HG02938 (cell line): ENCODE results near the gene RNF133.
"Not testable (repeated sequence)": the region's sequence is repeated elsewhere in the genome, so short reads cannot be mapped to it uniquely, and the experiment has no call there.

Experiments used
- ATAC-seq: cut with Tn5 transposase; IDR thresholded peaks from one replicate; pipeline ENCODE4 v1.9.1; 2021; ENCODE audit warnings: mild to moderate bottlenecking, moderate library complexity; ENCODE audit not compliant: unreplicated experiment

The RNF133 gene

DNA sequence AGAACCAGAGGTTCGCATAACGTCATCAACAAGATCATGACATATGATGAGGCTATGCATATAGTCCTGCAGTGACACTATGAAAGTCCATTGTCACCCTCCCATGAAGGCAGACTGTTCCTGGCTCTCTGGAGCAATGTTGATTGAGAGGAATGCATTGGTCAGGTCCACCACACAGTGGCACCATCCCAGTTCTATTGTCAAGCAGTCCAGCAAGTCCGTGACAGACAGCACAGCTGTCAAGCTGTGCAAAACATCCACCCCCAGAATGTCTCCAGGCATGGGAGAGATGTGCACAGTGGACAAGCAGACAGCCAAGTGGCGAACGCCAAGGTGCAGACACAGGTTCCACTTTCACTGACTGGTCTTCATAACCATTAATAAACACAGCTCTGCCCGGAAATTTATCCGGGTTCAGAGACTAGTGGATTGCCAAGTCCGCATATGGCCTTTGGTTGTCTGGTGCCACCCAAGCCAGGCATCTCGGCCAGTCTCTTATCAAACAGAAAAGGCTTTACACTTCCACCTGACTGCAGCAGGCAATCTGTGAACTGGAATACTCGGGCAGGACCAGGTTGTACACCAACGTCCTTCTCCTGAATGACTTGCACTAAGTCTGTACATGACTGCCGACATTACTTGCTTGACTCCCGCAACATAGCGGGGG is 7.2 kb downstream of the RNF133 start:
- no peak for ATAC-seq

- no peak for ATAC-seq
Observed at GRCh38 chr7:122689346-122690109, 9.4 kb downstream of the RNF133 start.

DNA sequence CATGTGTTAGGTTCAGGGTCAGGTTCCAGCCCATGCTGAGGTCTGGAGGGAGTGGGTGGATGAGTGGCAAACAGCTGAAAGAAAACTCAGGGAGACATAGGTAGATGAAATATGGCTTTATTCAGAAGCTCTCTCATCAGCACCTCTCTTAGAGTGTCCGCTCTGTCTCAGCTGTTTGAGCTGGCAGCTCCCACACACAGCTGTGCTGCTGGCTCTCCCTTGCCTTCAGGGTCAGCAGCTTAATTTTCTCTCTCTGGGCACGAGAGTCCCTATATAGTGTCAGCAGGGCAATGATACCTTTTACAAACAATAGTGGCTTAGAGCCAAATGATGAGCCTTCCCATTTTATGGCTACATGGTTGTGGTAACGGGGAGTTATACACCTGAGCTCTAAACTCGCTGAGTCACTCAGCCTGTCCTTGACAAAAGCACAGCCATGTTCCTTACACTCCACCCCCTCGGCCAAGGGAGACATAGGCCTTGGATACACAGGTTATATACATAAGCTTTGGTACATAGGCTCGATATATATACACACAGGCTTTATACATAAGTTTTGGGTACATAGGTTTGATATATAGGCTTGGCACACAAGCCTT is 10.4 kb downstream of the RNF133 start:
- no peak for ATAC-seq

GRCh38 chr7:122686360-122686878 is 12.5 kb downstream of the RNF133 start:
- no peak for ATAC-seq

- no peak for ATAC-seq
Observed at GRCh38 chr7:122684504-122684903, 14.4 kb downstream of the RNF133 start.

DNA sequence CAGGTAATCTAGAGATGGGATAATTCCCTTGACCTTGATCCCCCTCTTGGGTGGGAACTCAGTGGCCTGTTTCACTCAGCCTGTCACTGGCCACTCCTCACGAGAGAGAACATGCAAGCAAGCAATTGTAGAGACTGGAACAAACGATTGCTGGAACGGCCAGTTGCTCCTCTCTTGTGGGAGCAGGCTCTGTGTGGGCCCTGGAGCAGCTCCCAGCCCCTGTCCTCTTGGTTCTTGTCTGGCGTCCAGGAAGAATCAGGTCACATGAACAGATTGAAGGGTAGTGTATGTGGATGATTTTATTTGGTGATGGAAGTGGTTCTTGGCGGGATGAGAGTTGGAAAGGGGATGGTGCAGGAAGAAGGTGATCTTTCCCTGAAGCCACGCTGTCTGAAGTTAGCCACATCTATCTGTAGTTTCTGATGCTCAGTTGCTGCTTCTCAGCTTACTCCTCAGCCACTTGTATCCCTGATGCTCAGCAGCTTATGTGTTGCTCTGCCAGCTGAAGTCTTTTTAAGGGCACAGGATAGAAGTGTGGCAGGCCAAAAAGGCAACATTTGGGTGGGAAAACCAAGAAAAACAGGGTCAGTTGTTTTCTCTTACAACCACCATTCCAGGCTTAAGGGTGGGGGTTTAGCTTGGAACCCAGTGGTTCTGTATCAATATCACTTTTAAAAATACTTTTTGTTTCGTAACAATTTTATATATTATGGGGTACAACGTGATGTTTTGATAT is 15.9 kb downstream of the RNF133 start:
- no peak for ATAC-seq

DNA sequence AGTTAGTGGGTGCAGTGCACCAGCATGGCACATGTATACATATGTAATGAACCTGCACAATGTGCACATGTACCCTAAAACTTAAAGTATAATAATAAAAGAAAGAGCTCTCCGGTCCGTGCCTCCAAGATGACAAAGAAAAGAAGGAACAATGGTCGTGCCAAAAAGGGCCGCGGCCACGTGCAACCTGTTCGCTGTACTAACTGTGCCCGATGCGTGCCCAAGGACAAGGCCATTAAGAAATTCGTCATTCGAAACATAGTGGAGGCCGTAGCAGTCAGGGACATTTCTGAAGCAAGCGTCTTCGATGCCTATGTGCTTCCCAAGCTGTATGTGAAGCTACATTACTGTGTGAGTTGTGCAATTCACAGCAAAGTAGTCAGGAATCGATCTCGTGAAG is 17.7 kb downstream of the RNF133 start:
- ATAC-seq: not testable (repeated sequence)

DNA sequence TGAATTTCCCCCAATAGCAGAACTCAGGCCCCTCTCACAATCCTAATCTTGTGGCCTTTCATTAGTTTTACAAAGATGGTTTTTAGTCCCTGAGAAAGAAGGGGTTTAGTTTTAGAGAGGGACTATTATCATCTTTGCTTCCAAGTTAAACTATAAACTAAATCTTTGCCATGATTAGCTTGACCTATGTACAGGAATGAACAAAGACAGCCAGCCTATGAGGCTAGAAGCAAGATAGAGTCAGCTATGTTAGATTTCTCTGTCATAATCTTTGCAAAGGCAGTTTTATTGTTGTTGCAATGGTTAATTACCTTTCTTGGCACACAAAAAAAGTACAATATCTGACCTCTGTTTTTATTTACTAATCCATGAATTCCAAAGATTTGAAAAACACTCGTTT is 19.1 kb downstream of the RNF133 start:
- no peak for ATAC-seq

- not testable (repeated sequence) for ATAC-seq
Observed at GRCh38 chr7:122679269-122679709, 19.6 kb downstream of the RNF133 start.

- ATAC-seq: no peak
Observed at GRCh38 chr7:122677149-122677548, 21.8 kb downstream of the RNF133 start.

GRCh38 chr7:122676466-122676865 is 22.5 kb downstream of the RNF133 start:
- no peak for ATAC-seq

DNA sequence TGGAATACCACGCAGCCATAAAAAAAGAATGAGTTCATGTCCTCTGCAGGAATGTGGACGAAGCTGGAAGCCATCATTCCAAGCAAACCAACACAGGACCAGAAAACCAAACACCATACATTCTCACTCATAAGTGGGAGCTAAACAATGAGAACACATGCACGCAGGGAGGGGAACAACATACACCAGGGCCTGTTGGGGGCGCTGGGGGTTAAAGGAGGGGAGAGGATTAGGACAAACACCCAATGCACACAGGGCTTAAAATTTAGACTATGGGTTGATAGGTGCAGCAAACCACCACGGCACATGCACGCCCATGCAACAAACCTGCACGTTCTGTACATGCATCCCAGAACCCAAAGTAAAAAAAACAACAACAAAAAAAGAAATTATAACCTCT is 23.3 kb downstream of the RNF133 start:
- no peak for ATAC-seq

DNA sequence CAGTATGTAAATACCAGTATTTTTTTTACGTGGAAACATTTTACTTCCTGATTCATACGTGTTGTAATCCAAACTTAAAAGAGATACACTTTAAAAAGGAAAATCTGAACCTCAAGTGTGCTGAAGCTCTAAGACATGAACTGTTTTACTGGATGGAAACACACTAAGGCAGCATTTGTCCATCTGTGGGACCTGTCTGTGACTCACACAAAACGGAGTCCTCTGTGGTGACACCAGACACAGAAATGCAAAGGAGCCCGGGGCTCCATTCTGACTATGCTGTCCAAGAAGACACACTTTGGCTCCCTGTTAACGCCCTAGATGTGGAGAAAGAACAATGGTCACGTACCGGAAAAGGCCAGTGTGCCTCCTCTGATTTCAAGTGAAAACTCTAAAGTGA is 23.9 kb downstream of the RNF133 start:
- ATAC-seq: no peak

GRCh38 chr7:122674502-122674901 is 24.4 kb downstream of the RNF133 start:
- no peak for ATAC-seq

- no peak for ATAC-seq
Observed at GRCh38 chr7:122673951-122674350, 25.0 kb downstream of the RNF133 start.

GRCh38 chr7:122672536-122672935 is 26.4 kb downstream of the RNF133 start:
- no peak for ATAC-seq

GRCh38 chr7:122663733-122664132 is 35.2 kb downstream of the RNF133 start:
- no peak for ATAC-seq

- ATAC-seq: no peak
Observed at GRCh38 chr7:122658856-122659255, 40.1 kb downstream of the RNF133 start.

DNA sequence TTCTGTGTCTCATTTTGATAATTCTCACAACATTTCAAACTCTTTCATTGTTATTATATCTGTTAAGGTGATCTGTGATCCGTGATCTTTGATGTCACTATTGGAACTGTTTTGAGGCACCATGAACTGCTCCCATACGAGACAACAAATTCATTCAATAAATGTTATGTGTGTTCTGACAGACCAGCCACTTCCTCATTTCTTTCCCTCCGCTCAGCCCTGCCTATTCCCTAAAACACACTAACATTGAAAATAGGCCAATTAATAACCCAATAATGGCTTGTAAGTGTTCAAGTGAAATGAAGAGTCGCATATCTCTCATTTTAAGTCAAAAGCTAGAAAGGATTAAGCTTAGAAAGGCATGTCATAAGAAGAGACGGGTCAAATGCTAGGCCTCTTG is 45.2 kb downstream of the RNF133 start:
- no peak for ATAC-seq

DNA sequence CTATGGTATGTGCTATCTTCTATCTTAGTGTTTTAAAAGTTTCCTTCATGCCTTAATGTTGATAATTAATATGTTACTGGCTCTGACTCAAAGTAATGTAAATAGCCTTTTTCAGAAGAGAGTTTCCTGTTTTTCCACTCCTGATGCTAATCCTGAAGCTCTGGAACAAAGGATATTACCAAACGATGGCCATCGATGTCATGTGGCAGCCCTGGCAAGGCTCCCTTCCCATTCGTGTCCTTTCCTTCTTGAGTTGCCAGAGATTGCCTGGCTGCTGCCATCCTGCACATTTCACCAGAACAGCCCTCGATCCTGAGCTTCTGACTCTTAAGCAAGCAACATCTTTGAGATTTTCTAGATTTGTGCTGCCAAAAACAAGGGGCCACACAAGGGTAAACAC is 46.0 kb downstream of the RNF133 start:
- ATAC-seq: no peak

DNA sequence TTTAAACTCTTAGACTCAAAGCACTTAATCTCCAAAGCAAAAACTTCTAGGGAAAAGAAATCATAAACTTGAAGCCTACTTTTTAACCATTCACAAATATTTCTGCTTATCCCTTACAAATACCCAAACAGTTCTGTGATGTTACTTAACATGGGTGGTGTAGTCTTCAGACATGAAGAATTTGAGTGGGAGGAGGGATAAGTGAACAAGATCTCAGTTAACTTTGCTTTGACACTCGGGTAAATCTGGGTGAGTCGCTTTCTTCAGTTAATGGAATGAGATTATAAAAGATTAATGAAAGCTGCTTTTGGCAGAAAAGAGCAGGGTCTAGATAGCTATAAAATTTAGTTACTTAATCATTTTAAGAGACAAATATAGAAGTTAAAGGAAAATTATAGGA is 47.5 kb downstream of the RNF133 start:
- ATAC-seq: no peak
